Right ventricle myocardium superior (tissue), 1 donor: ENCODE results near the gene DLGAP1. TPM values are rescaled to one million over a fixed set of nuclear protein-coding genes. Genes with fewer than 3 reads are reported as not detected.

Source experiments
- ATAC-seq: fragments of 200-7000 bp; cut with Tn5 transposase; one replicate; pipeline ENCODE4 v1.9.1; 2020; ENCODE audit warnings: mild to moderate bottlenecking; ENCODE audit not compliant: poor library complexity
- DNase-seq: peaks from one replicate; pipeline ENCODE4 v3.0.0-alpha.2; 2020
- intact Hi-C: fragments of 100-400 bp; cut with DNase I; formaldehyde crosslinking; loops from one replicate; pipeline ENCODE4 v1.11.2; 2022
- total RNA-seq: library from RNA; stranded (reverse); fragmentation: NEBNext Ultra II Directional; extraction: Animal tissue kit (Norgen Biotek cat#: 25700); gene quantifications from one replicate; pipeline ENCODE4 v1.2.1, GENCODE V29; 2021
- donor health status: DM: no; HTN: yes; CAD: no; lungs with severe emphysema.

DLGAP1 gene
- total RNA-seq, 1 donor from 2014 or later: 0.08 TPM

DNA sequence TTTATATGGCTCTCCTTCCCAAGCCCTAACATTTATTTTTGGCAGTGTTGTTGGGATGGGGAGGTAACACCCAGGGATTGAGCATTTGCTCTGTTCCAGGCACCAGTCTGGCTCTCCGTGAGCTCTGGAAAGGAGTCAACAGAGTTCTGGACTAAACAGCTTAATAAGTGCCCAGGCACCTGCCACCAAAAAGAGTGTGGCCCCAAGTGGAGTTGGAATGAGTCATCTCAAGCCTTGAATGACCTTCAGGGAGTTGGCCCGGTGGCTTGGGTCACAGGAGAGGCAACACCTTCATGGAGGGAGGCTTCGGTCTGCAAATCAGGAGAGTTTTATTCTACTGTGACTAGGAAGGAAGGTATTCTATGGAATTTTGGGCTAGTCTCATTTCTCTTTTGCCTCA is 203.2 kb downstream of the DLGAP1 start:
- DNase-seq: no peak
- intact Hi-C loops: no loop called here
- ATAC-seq: no peak

DNA sequence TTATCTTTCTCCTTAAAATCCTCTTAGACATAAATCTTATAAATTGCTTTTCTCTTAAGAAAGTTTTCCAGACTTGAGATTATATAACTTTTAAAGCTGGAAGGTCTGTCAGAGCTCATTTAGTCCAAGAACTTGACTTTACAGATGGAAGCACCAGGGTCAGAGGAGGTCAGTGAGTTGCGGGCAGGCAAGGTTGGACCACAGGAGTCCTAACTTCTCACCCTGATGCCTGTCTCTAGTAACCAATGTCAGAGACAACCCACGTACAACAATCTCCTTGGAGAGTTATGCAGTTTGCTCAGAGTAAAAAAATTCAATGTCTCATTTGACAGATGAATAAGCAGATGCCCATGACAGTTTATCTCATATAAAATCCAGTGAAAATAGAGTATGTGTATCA is 203.9 kb downstream of the DLGAP1 start:
- intact Hi-C loops: no loop called here
- no peak for ATAC-seq
- no peak for DNase-seq

DNA sequence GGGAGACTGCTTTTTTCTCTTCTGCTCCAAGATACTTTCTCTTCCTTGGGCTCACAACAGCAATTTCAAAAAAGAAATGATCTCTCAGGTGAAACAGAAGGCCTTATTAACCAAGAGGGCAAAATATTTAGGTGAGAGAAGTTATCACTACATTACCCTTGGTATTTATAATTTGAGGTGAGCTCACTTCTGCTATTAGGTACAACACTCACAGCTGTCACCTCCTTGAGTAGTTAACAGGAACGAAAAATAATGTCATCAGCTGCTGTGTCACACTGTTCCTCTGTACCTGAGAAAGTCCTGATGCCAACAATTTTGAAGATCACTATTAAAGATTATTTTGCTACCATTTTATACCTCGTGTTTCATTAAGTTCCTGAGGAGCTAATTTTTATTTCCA is 205.0 kb downstream of the DLGAP1 start:
- intact Hi-C loops: no loop called here
- no peak for ATAC-seq
- DNase-seq: no peak

DNA sequence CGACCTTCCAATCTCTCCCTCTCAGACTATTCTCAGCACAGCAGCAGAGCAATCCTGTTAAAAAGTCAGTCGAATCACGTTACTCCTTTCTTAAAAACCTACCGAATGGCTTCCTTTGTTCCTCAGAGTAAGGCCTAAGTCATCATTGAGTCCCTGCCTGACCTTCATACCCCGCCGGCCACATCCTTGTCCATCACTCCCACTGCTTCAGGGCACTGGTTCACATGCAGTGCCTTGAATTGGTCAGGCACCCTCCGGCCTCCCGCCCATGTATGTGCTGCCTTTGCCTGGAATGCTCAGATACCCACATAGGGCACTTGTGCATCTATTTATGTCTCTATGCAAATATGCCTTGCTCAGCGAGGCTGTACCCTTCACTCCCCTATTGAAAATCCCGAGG is 206.4 kb downstream of the DLGAP1 start:
- intact Hi-C loops: no loop called here
- DNase-seq (no peak), ATAC-seq (no peak)

DNA sequence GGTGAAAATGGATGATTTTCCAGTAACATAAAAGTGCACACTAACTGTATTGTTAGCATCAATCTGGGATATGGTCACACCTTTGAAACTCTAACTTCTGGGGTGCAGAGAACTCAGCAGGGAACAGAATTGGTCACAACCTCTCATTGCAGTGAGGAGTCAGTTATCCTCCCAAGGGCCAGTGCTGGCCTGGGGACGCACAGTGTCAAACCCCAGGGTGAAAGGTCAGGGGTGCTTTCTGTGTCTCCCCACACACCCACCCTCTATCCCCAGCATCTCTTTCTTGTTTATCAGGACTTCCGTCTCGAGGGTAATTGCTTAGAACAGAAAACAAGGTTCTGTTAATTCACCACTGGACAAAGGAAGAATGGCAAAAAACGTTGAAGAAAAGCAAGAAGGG is 208.7 kb downstream of the DLGAP1 start:
- intact Hi-C loops: no loop called here
- no peak for ATAC-seq
- no peak for DNase-seq

DNA sequence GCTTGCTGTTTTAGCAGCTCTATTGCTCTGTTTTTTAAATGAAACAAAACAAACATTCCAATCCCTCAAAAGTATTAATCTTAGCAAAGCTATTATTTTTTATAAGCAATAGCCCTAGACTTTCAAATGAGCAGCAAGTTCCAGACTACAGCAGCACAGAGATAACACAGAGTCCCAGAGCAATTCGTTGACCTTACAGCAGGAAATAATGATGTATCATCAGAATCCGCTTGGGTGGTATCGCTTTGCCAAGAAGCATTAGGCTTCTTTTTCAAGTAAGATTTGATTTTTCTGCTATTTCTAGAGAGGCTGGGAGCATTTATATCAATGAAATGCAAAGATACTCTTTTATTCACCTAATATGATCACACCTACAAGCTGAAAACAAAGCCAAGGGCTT is 209.7 kb downstream of the DLGAP1 start:
- ATAC-seq: no peak
- intact Hi-C loops: no loop called here
- no peak for DNase-seq

DNA sequence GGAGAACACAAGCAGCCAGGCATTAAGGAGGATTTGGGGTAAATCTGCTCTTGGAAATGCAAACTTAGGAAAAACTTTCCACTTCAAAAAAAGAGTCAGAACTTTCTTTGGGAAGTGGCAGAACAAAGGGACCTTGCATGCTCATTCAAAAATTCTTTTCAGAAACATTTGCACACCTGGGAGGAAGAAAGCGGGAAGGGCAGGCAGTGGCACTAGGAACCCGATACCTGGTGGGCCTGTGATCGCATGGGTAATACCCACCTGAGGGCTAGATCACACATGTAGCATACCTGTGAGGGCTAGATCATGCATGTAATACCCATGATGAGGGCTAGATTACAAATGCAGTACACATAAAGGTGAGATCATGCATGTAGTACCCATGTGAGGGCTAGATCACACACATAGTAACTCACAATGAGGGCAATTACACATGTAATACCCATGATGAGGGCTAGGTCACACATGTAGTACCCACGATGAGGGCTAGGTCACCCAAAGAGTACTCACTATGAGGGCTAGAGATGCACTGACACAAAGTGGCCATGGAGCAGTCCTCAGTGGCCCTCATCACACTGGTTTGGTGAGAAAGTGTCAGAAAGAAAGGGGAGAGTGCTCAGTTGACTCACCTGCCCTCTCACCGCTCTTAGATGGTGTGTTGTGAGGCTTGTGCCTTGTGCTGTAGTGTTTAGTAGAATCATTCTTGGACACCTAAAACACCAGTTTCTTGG is 212.5 kb downstream of the DLGAP1 start:
- ATAC-seq: no peak
- intact Hi-C loops: no loop called here
- DNase-seq: no peak

DNA sequence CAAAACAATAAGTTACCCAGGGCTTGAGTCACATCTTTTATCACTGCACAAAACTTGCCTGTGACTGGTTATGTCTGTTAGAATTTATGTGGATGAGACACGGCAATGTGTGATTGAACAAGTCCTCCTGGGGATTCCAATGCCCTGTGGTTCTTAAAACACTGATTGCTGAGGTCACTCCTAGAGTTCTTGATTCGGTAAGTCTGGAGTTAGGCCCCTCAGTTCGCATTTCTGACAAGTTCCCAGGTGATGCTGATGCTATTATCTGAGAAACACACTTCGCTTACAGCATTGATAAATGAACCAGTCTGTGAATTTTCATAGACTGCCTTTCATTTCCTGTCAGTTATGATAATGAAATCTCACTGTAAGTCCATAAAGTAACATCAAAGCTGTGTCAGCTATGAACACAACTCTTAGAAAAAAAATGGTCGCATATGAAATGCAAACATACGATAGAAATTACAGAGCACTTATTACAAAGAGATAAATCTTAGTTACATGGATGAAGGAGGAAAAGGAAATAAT is 214.0 kb downstream of the DLGAP1 start:
- ATAC-seq: no peak
- DNase-seq: no peak
- intact Hi-C loops: no loop called here

DNA sequence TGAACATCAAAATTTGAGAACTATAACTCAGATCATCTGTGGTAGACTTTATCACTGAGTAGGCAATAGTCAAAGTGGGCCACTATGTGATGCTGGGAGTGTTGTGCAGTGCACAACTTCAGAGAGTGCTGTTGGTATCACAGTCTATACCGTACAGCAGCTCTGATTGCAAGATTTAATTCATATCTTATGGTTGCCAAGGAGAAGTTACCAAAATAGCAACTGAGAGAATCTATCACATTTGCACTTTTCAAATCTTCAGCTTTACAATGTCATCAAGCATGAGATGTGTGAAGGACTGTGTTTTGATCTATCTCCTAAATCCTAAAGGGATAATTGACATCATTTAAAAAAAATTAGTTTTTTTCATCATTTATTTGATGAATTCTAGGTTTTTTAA is 216.1 kb downstream of the DLGAP1 start:
- DNase-seq (no peak), ATAC-seq (no peak)
- intact Hi-C loops: no loop called here

DNA sequence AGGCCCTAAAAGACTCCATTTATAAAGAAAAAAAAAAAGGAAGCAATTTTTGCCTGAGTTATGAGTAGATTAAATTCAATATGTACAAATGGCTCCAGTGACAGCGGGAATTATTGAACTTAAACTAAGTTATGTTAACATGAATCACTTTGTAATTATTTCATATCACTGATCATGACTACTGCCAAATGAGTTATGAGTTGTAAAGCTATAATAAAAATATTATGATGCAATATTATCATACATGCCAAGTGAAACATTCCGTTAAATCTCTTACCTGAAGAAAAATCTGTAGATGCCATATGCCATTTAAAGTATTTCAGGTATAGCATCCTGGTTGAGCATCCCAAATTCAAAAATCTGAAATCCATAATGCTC is 217.5 kb downstream of the DLGAP1 start:
- DNase-seq: no peak
- ATAC-seq: no peak
- intact Hi-C loops: no loop called here

DNA sequence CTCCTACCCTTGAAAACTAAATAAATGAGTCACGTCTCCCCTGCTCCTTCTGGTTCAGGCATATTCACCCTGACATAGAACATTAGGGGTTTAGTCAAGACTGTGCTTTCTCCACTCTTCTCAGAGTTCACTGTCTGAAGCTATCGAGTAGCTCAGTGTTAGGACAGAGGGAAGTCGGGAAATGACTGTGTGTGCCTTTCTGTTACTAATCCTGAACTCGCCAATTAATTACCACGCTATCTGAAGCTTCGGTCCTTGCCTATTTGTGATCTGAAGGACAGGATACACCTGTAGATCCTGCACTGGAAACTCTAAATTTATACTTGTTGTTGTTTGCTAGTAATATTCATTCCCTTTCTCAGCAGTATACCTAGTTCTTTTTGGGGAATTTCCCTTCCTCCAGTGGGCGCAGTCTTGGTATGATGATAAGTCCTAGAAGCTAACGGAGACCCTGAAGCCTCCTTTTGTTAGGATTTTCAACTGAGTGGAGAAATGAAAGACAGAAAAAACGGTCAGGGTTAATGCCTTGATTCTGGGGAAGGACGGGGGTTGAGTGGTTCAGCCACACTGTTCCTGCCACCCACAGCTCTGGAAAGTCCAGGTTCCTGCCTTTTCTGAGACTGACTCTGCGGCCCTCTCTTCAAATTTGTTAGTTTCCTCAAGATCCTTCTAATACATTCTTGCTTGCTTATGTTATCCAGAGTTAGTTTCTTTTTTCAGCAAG is 218.0 kb downstream of the DLGAP1 start:
- intact Hi-C loops: no loop called here
- no peak for DNase-seq
- ATAC-seq: no peak

DNA sequence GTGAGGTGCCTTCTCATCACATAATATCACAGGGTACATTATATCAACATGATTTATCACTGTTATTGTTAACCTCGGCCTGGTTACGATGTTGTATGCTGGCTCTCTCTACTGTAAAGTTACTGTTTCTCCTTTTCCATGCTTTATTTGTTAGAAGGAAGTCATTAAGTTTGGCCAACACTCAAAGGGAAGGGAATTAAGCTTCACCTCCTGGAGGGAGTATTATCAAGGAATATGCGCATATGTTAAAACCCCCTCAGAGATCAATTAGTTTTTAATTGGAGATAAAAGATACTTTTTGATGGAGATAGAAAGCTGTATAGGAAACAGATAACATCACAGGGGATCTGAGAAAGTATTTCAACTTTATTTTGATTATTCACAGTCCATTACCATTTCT is 221.6 kb downstream of the DLGAP1 start:
- intact Hi-C loops: no loop called here
- DNase-seq (no peak), ATAC-seq (no peak)

DNA sequence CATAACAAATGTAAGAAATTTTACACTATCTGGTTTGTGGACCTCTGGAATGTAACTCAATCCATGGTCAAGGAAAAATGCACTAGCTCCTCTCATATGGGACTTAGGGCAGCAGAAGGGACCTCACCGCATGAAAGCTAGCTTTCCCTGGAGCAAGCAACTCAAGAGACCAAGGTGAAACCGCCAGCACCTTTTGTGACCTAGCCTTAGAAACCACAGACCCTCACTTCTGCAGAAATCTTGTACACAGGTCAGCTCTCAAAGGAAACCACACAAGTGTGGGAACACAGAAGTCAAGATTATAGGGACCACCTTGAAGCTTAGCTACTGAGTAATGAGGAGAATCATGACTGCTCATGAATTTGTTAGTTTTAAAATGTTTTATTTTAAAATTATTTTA is 222.5 kb downstream of the DLGAP1 start:
- no peak for DNase-seq
- intact Hi-C loops: no loop called here
- no peak for ATAC-seq

DNA sequence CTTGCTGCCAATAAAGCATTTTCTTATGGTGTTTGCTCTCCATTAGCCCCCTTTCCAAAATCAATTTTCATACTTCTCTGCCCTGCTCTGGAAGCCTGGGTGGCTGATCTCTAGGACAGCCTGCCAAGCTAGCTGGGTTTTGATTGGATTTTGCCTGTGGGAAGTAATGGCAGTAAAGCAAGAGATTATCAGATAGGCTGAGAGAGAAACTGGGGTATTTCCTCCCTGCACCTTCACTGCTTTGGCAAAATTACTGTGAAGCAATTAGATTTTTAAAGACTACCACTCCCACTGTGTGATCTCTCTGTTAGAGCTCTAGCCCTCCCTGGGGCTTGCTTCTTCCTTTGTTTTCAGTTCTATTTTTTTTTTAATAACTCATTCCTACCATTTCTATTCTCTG is 223.8 kb downstream of the DLGAP1 start:
- no peak for ATAC-seq
- intact Hi-C loops: no loop called here

DNA sequence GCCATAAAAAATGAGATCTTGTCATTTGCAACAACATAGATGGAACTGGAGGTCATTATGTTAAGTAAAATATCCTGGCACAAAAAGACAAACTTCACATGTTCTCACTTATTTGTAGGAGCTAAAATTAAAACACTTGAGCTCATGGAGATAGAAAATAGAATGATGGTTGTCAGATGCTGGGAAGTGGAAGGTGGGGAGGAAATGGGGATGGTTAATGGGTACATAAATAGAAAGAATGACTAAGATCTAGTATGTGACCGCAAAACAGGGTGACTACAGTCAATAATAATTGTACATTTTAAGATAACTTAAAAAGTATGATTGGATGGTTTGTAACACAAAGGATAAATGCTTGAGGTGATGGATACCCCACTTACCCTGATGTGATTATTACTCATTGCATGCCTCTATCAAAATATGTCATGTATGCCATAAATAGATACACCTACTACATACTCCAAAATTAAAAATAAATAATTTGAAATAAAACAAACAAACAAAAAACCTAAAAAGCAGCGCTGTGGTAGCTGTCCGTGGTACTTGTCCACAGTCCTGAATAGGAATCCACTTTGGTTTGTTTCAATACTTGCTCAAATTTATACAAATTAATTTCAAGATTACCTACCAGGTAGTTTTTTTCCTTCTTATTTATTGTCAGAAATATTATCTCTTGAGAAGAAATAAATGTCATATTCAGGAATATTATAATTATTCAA is 224.5 kb downstream of the DLGAP1 start:
- intact Hi-C loops: no loop called here
- ATAC-seq (no peak), DNase-seq (no peak)

More for the DNA sequence above, 223.8 kb downstream of the DLGAP1 start:
- DNase-seq: no peak

DNA sequence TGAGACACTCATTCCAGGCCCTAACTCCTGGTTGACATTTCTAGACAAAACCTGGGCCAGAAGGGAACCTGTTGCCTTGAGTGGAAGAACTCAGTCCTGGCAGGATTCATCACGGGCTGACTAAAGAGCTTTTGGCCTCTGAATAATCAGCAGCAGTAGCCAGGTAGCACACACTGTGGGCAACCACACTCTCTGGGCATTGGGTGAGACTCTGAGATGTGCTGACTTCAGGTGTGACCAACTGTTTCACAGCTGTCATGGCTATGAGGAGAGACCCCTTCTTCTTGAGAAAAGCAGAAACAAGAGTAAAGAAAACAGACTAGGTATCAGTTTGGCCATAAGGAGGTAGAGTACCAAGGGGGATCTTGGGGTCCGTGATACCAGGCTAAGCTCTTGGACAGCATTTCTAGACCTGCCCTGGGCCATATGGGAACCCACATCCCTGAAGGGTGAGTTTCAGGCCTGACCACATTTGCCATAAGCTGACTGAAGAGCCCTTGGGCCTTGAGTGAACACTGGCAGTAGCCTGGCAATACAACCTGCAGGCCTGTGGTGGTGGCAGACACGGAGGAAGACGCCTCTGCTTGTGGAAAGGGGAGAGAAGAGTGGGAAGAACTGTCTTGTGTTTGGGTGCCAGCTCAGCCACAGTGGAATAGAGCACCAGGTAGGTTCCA is 230.9 kb downstream of the DLGAP1 start:
- ATAC-seq (no peak), DNase-seq (no peak)
- intact Hi-C loops: loop anchor here (5.0 kb wide), 1 partner anchor 52 kb away; no protein-coding TSS in a partner anchor

DNA sequence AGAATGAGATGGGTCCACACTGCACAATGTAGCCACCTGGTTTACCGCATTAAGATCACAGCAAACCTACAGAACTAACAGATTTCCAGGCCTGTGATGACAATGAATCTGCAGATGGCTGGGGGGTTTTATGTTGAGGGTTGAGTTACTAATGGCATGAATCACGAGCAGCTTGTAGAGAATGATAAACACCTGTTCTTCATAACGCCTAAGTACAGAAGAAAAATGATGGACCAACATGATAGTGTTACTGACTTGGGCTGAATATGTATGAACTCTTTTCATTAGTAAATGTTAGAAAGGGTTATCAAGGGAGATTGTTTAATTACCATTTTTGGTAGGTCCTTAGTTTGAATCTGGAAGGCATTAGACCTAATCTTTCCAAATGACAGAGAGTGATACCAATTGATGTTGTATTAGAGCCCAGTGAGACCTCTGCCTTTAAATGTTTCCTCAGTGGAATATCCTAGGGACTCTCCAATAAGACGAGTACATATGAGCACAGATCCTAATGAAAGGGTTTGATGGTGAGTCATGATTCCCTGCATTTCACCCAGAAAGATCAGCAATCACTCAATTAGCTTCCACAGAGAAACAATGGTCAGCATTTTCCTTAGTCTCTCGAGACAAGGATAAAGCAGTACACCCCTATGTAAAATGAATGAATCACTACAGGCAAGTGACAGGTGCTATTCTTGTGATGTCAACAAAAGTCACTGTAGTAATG is 243.8 kb downstream of the DLGAP1 start:
- DNase-seq (no peak), ATAC-seq (no peak)
- intact Hi-C loops: no loop called here

DNA sequence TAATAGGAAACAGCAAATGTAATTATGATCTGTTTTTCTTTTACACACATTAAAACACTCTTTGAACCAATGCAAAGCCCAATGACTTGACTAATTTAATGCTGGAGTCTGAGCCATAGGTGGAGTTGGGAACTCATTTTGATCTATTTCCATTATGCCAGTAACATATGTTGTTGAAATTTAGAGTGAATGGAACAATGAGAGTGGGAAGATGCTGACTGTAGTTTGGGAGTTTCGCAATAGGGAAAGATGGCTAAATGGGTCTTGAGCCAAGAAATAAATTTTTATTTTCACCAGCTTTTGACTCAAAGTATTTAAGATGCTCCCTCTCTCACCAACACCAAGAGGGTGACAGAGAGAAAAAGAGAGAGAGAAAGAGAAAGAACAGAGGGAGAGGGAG is 246.7 kb downstream of the DLGAP1 start:
- intact Hi-C loops: no loop called here
- no peak for ATAC-seq
- DNase-seq: no peak
